NB4 (cell line): ENCODE measurements around the gene ESYT1.
A peak's percentile ranks its signal among the peaks of the same experiment; 100 is the strongest.

ENCODE experiments used
- DNase-seq: peaks from one replicate; pipeline ENCODE4 v3.0.0; 2010; ENCODE audit warnings: low read depth
- H3K4me3 ChIP-seq: one replicate; pipeline ENCODE4 v1.5.1; 2011; ENCODE audit warnings: mild to moderate bottlenecking, low read depth, low read length, moderate library complexity
- MYC ChIP-seq: IDR thresholded peaks from 2 replicates; pipeline ENCODE4 v1.6.1; 2011; ENCODE audit warnings: low read depth, low read length
- POLR2A ChIP-seq: IDR thresholded peaks from 2 replicates; pipeline ENCODE4 v1.6.1; 2011; ENCODE audit warnings: mild to moderate bottlenecking; ENCODE audit not compliant: insufficient read length; ENCODE audit errors: extremely low read depth
- TF ChIP-seq, protein P1 (sequence below): IDR thresholded peaks from 2 replicates; pipeline ENCODE4 v1.6.1; 2011; ENCODE audit warnings: low read depth, low read length
- TF ChIP-seq, protein P2 (sequence below): IDR thresholded peaks from one replicate; pipeline ENCODE4 v1.5.1; 2012; ENCODE audit warnings: low read depth, low read length

Gene ESYT1

DNA sequence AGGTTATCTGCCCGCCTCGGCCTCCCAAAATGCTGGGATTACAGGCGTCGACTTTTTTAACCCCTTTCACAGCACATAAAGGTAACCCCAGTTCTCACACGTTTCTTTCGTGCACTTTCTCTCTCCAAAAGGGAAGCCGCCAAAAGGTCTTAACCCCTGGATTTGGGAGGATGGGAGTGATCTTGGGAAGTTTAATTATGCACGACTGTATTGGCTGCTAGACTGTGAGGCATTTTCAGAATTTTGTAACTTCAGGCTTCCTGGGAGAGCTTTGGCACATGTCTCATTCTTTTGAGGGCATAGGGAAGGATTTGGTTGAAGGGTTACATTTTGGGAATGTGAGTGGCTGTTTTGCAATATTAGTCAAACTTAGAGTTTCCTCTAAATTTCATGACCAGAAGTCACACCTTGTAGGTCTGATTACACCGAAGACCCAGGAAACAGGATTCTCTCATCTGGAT, 62.7 kb downstream of the ESYT1 start:
- peak; percentile 26 for DNase-seq
- peak overlapping the region; percentile 74 for H3K4me3 ChIP-seq
- TF ChIP-seq, protein P1, sequence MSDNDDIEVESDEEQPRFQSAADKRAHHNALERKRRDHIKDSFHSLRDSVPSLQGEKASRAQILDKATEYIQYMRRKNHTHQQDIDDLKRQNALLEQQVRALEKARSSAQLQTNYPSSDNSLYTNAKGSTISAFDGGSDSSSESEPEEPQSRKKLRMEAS = no peak
- TF ChIP-seq, protein P2, sequence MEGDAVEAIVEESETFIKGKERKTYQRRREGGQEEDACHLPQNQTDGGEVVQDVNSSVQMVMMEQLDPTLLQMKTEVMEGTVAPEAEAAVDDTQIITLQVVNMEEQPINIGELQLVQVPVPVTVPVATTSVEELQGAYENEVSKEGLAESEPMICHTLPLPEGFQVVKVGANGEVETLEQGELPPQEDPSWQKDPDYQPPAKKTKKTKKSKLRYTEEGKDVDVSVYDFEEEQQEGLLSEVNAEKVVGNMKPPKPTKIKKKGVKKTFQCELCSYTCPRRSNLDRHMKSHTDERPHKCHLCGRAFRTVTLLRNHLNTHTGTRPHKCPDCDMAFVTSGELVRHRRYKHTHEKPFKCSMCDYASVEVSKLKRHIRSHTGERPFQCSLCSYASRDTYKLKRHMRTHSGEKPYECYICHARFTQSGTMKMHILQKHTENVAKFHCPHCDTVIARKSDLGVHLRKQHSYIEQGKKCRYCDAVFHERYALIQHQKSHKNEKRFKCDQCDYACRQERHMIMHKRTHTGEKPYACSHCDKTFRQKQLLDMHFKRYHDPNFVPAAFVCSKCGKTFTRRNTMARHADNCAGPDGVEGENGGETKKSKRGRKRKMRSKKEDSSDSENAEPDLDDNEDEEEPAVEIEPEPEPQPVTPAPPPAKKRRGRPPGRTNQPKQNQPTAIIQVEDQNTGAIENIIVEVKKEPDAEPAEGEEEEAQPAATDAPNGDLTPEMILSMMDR = no peak
- TF ChIP-seq MYC (no peak), POLR2A (no peak)

DNA sequence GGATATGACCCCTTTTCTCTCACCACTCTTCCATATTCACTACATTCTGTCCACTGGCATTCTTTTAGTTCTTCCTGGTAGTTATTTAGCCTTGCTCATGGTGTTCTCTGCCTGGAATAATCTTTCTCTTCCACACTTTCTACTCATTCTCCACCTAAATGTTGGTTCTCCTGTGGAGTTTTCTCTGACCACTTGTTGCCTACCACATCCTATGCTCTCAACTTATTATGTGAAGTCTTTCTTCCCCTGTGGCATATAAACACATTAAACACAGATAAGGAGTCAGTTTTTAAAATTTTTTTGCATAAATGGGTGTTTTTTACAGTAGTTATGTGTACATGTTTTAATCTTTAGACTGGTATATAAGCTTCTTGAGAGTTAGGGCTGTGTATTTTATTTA, 64.5 kb downstream of the ESYT1 start:
- DNase-seq = no peak
- TF ChIP-seq MYC (no peak), POLR2A (no peak)
- TF ChIP-seq, protein P2 = no peak
- TF ChIP-seq, protein P1 = no peak

DNA sequence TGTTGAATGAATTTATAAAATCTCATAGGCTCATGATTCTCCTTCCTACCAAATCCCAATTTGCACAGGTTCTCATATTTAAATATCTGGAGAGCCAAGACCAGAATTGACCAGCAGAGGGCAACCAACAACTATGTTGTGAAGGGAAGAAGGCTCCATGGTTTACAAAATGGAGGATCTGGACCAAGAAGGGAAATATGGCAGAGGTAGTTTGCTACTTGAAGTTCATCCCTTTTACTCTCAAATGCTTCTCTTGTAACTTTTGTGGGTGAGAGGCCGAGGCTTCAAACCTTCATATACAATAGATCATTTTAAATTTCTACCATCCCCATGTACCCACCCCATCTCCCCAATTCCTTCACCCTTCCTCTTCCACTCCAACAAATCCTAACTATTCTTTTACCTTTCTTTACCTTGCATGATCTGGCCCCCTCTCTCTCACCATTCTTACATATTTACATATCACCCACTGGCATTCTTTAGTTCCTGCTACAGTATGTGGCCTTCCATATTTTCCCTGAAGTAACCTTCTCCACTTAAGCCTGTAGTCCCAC, 65.0 kb downstream of the ESYT1 start:
- TF ChIP-seq, protein P1 = no peak
- TF ChIP-seq, protein P2 = peak; percentile 84
- DNase-seq = peak; percentile 90

More for the DNA sequence above, 64.5 kb downstream of the ESYT1 start:
- no peak overlapping the region for H3K4me3 ChIP-seq

More for the DNA sequence above, 65.0 kb downstream of the ESYT1 start:
- H3K4me3 ChIP-seq = no peak overlapping the region
